Transverse colon (tissue), 4 donors: ENCODE measurements around the gene OR7A10.

Experiments
- EP300 ChIP-seq: sonication (generic); formaldehyde crosslinking; IDR thresholded peaks from one replicate; pipeline ENCODE4 v1.6.1; 2017; ENCODE audit warnings: antibody characterized with exemption, low read depth
- POLR2A ChIP-seq: fragments of 450-650 bp; IDR thresholded peaks from one replicate; pipeline ENCODE4 v1.6.1; 2016; ENCODE audit warnings: antibody characterized with exemption, mild to moderate bottlenecking, moderate library complexity
- POLR2AphosphoS5 ChIP-seq, 3 donors: sonication (generic); formaldehyde crosslinking; IDR thresholded peaks; one replicate each; pipeline ENCODE4 v1.6.1; 2016; ENCODE audit warnings: antibody characterized with exemption in 3 of 3
- TF ChIP-seq, protein P1 (sequence below), 5 experiments: fragments of 200-600 bp in 3 of 5; fragments of 450-650 bp in 2 of 5; sonication (generic) in 3 of 5; IDR thresholded peaks; 1 replicate in 2 of 5; 2 replicates in 3 of 5; pipeline ENCODE4 v1.5.1; 2016 to 2017; ENCODE audit warnings: antibody characterized with exemption in 5 of 5, inconsistent platforms in 3 of 5, mild to moderate bottlenecking in 2 of 5, moderate library complexity in 1 of 5

DNA sequence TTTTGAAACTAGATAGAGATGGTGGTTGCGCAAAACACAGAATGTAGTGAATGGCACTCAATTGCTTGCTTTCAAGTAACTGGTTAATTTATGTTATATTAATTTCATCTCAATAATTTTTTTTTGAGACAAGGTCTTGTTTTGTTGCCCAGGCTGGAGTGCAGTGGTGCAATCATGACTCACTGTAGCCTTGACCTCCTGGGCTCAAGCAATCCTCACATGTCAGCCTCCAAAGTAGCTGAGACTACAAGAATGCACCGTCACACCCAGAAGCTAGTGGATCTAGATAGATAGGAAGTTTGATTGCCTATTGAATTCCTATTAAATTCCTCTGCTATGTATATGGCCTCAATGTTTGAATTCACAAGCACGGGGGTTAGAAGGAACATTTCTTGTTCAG lies 44.0 kb downstream of the OR7A10 start:
- TF ChIP-seq POLR2A (no peak), POLR2AphosphoS5 (IDR thresholded peaks at IDR 0.05) (no peak), EP300 (no peak)
- TF ChIP-seq, protein P1, sequence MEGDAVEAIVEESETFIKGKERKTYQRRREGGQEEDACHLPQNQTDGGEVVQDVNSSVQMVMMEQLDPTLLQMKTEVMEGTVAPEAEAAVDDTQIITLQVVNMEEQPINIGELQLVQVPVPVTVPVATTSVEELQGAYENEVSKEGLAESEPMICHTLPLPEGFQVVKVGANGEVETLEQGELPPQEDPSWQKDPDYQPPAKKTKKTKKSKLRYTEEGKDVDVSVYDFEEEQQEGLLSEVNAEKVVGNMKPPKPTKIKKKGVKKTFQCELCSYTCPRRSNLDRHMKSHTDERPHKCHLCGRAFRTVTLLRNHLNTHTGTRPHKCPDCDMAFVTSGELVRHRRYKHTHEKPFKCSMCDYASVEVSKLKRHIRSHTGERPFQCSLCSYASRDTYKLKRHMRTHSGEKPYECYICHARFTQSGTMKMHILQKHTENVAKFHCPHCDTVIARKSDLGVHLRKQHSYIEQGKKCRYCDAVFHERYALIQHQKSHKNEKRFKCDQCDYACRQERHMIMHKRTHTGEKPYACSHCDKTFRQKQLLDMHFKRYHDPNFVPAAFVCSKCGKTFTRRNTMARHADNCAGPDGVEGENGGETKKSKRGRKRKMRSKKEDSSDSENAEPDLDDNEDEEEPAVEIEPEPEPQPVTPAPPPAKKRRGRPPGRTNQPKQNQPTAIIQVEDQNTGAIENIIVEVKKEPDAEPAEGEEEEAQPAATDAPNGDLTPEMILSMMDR (IDR thresholded peaks at IDR 0.05), result no peak
